H1 (cell line): ENCODE results near the gene LPCAT1. TPM values are rescaled to one million over a fixed set of nuclear protein-coding genes. Genes with fewer than 3 reads are reported as not detected.

Experiments
- CTCF ChIA-PET: fragments of 300-600 bp; sonication (Branson Sonifier 250); formaldehyde crosslinking; loops from one replicate; lab custom pipeline; 2021; ENCODE audit not compliant: partially characterized antibody; lab: Charles Lee
- POLR2A ChIA-PET: fragments of 300-600 bp; sonication (Branson Sonifier 250); formaldehyde crosslinking; loops from one replicate; lab custom pipeline; 2021; ENCODE audit warnings: inconsistent platforms; ENCODE audit not compliant: partially characterized antibody; lab: Charles Lee
- DNase-seq, 2 experiments: peaks; one replicate each; pipeline versions ENCODE4 v3.0.0 to v3.0.0-alpha.2; 2010 to 2022; ENCODE audit warnings: low spot score in 2 of 2, low read depth in 1 of 2, mixed read lengths in 1 of 2
- FAIRE-seq: peaks from 2 replicates; lab custom pipeline; 2011; peaks lifted over from hg19 to GRCh38; lab: Jason Lieb, UNC
- H2AFZ ChIP-seq: 2 replicates; pipeline ENCODE4 v1.8.1; 2012; ENCODE audit warnings: low read length, inconsistent platforms
- H2AK5ac ChIP-seq: 2 replicates; pipeline ENCODE4 v1.6.1; 2013; ENCODE audit warnings: low read depth, low read length
- H2BK120ac ChIP-seq: replicated peaks from 2 replicates; pipeline ENCODE3; 2013; ENCODE audit warnings: low read depth, low read length, inconsistent platforms
- H2BK12ac ChIP-seq: 2 replicates; pipeline ENCODE4 v1.6.1; 2013; ENCODE audit warnings: low read depth, low read length
- H2BK15ac ChIP-seq: 2 replicates; pipeline ENCODE4 v1.6.1; 2013; ENCODE audit warnings: low read length
- H2BK20ac ChIP-seq: 2 replicates; pipeline ENCODE4 v1.6.1; 2013; ENCODE audit warnings: low read length
- H2BK5ac ChIP-seq: 2 replicates; pipeline ENCODE4 v1.6.1; 2013; ENCODE audit warnings: low read depth, low read length
- H3K14ac ChIP-seq: 2 replicates; pipeline ENCODE4 v1.6.1; 2013; ENCODE audit warnings: inconsistent platforms; ENCODE audit not compliant: insufficient read length
- H3K18ac ChIP-seq: 2 replicates; pipeline ENCODE4 v1.6.1; 2013; ENCODE audit warnings: low read length; ENCODE audit errors: extremely low read depth
- H3K23ac ChIP-seq: 2 replicates; pipeline ENCODE4 v1.6.1; 2013; ENCODE audit warnings: inconsistent platforms; ENCODE audit not compliant: insufficient read length
- H3K23me2 ChIP-seq: 2 replicates; pipeline ENCODE4 v1.6.1; 2013; ENCODE audit warnings: low read depth, low read length
- H3K27ac ChIP-seq: 2 replicates; pipeline ENCODE4 v1.6.1; 2011; ENCODE audit warnings: low read depth, low read length, inconsistent platforms
- H3K27me3 ChIP-seq, 4 experiments: replicated peaks in 1 of 4; 1 replicate in 1 of 4; 2 replicates in 3 of 4; pipeline versions ENCODE4 v1.6.1 to v1.8.1; 2011 to 2013; ENCODE audit warnings: low read length in 3 of 4, mild to moderate bottlenecking in 3 of 4, inconsistent platforms in 2 of 4, mixed read lengths in 2 of 4, moderate library complexity in 1 of 4; ENCODE audit not compliant: control insufficient read depth in 3 of 4, insufficient read depth in 3 of 4; ENCODE audit errors: extremely low read depth in 1 of 4
- H3K36me3 ChIP-seq, 4 experiments: 2 replicates each; pipeline versions ENCODE4 v1.6.1 to v1.8.1; 2011 to 2013; ENCODE audit warnings: mild to moderate bottlenecking in 4 of 4, low read length in 3 of 4, moderate library complexity in 2 of 4, control low read depth in 1 of 4, inconsistent platforms in 1 of 4; ENCODE audit not compliant: insufficient read depth in 4 of 4, control insufficient read depth in 2 of 4
- H3K4ac ChIP-seq: replicated peaks from 2 replicates; pipeline ENCODE3; 2013; ENCODE audit warnings: low read length, low read depth, mixed read lengths, inconsistent platforms; ENCODE audit not compliant: insufficient read length
- H3K4me1 ChIP-seq, 4 experiments: replicated peaks in 1 of 4; 1 replicate in 1 of 4; 2 replicates in 3 of 4; pipeline versions ENCODE4 v1.6.1 to v1.8.1; 2011 to 2013; ENCODE audit warnings: low read length in 3 of 4, inconsistent platforms in 2 of 4, mixed read lengths in 1 of 4; ENCODE audit not compliant: insufficient read depth in 4 of 4, control insufficient read depth in 3 of 4
- H3K4me2 ChIP-seq, 2 experiments: 2 replicates each; pipeline versions ENCODE4 v1.6.1 to v1.8.1; 2011 to 2013; ENCODE audit warnings: low read depth in 2 of 2, low read length in 2 of 2, control low read depth in 1 of 2, inconsistent platforms in 1 of 2, mild to moderate bottlenecking in 1 of 2; ENCODE audit not compliant: insufficient read depth in 1 of 2
- H3K4me3 ChIP-seq, 4 experiments: fragments of 200-600, 300-600 bp in 1 of 4; sonication (generic), shearing (Covaris generic), sonication (Bioruptor Twin) in 1 of 4; 2 replicates each; pipeline versions ENCODE4 v1.5.1 to v1.8.1; 2011 to 2016; ENCODE audit warnings: low read length in 4 of 4, low read depth in 3 of 4, control low read depth in 2 of 4, inconsistent platforms in 2 of 4, mild to moderate bottlenecking in 2 of 4, mixed read lengths in 1 of 4, moderate library complexity in 1 of 4; ENCODE audit not compliant: insufficient read depth in 2 of 4; ENCODE audit errors: extremely low read depth in 1 of 4
- H3K56ac ChIP-seq: replicated peaks from 2 replicates; pipeline ENCODE3; 2013; ENCODE audit warnings: low read depth, mild to moderate bottlenecking, mixed read lengths, low read length, inconsistent platforms; ENCODE audit not compliant: insufficient read length
- H3K79me1 ChIP-seq: 2 replicates; pipeline ENCODE4 v1.6.1; 2013; ENCODE audit warnings: low read depth, low read length, control low read depth
- H3K79me2 ChIP-seq, 2 experiments: 2 replicates each; pipeline versions ENCODE4 v1.6.1 to v1.8.1; 2012 to 2013; ENCODE audit warnings: low read length in 2 of 2, mild to moderate bottlenecking in 2 of 2, inconsistent platforms in 1 of 2; ENCODE audit not compliant: insufficient read depth in 2 of 2, control insufficient read depth in 1 of 2
- H3K9ac ChIP-seq, 4 experiments: replicated peaks in 1 of 4; 1 replicate in 1 of 4; 2 replicates in 3 of 4; pipeline versions ENCODE4 v1.6.1 to v1.8.1; 2011 to 2013; ENCODE audit warnings: low read depth in 3 of 4, low read length in 3 of 4, control low read depth in 2 of 4, mild to moderate bottlenecking in 2 of 4, moderate library complexity in 2 of 4, inconsistent platforms in 1 of 4; ENCODE audit errors: extremely low read depth in 1 of 4
- H3K9me3 ChIP-seq, 2 experiments: 2 replicates each; pipeline versions ENCODE4 v1.6.1 to v1.8.1; 2012 to 2013; ENCODE audit warnings: mild to moderate bottlenecking in 2 of 2, moderate library complexity in 2 of 2, control low read depth in 1 of 2, inconsistent platforms in 1 of 2, low read depth in 1 of 2, low read length in 1 of 2, mixed read lengths in 1 of 2; ENCODE audit not compliant: insufficient read depth in 2 of 2
- H4K20me1 ChIP-seq, 2 experiments: replicated peaks in 1 of 2; 2 replicates each; pipeline versions ENCODE3 to v1.8.1; 2011 to 2013; ENCODE audit warnings: inconsistent platforms in 2 of 2, low read length in 2 of 2, mild to moderate bottlenecking in 1 of 2; ENCODE audit not compliant: insufficient read depth in 2 of 2, control insufficient read depth in 1 of 2
- H4K5ac ChIP-seq: 2 replicates; pipeline ENCODE4 v1.6.1; 2013; ENCODE audit warnings: low read length, low read depth, mixed read lengths, inconsistent platforms; ENCODE audit not compliant: insufficient read length
- H4K8ac ChIP-seq: 2 replicates; pipeline ENCODE4 v1.8.0; 2013; ENCODE audit warnings: mild to moderate bottlenecking, moderate library complexity, low read length, inconsistent platforms; ENCODE audit not compliant: insufficient read depth; ENCODE audit errors: extremely low read depth
- H4K91ac ChIP-seq: replicated peaks from 2 replicates; pipeline ENCODE3; 2013; ENCODE audit warnings: low read length, mixed read lengths, inconsistent platforms; ENCODE audit not compliant: insufficient read length
- ASH2L ChIP-seq: fragments of 200-600, 300-600 bp; sonication (generic); IDR thresholded peaks from one replicate; pipeline ENCODE4 v1.7.1; 2017; ENCODE audit warnings: low read length
- ATF2 ChIP-seq: IDR thresholded peaks from 2 replicates; pipeline ENCODE4 v1.6.1; 2012; ENCODE audit warnings: low read length, inconsistent platforms
- BACH1 ChIP-seq: IDR thresholded peaks from 2 replicates; pipeline ENCODE4 v1.6.1; 2012; ENCODE audit warnings: low read length, improper control_type of control experiment
- BRCA1 ChIP-seq: IDR thresholded peaks from 2 replicates; pipeline ENCODE4 v1.6.1; 2012; ENCODE audit warnings: low read depth, low read length, improper control_type of control experiment
- CBX8 ChIP-seq: fragments of 300-800, 300-1000 bp; sonication (generic); IDR thresholded peaks from 2 replicates; pipeline ENCODE4 v1.7.1; 2016; ENCODE audit warnings: low read depth, low read length, borderline replicate concordance
- CHD2 ChIP-seq: IDR thresholded peaks from 2 replicates; pipeline ENCODE4 v1.6.1; 2012; ENCODE audit warnings: low read length, improper control_type of control experiment
- EZH2 ChIP-seq: fragments of 200-600 bp; sonication (generic); IDR thresholded peaks from 2 replicates; pipeline ENCODE4 v1.7.1; 2012; ENCODE audit warnings: low read depth, mild to moderate bottlenecking, moderate library complexity, low read length, inconsistent platforms; ENCODE audit not compliant: severe bottlenecking
- MAX ChIP-seq: IDR thresholded peaks from 2 replicates; pipeline ENCODE4 v1.6.1; 2012; ENCODE audit warnings: inconsistent platforms
- POU5F1 ChIP-seq: IDR thresholded peaks from 2 replicates; pipeline ENCODE4 v1.6.1; 2011; ENCODE audit warnings: low read depth, mild to moderate bottlenecking, low read length, moderate library complexity
- SRF ChIP-seq: IDR thresholded peaks from 2 replicates; pipeline ENCODE4 v1.6.1; 2011; ENCODE audit warnings: mild to moderate bottlenecking, low read depth, low read length, moderate library complexity
- TAF1 ChIP-seq: IDR thresholded peaks from 2 replicates; pipeline ENCODE4 v1.6.1; 2011; ENCODE audit warnings: mild to moderate bottlenecking, low read depth, low read length
- WGBS, 2 experiments: shearing (Covaris generic) in 1 of 2; methylation state at CpG; one replicate each; pipeline versions ENCODE4 v1.1.6 to v1.1.7; 2013 to 2015; ENCODE audit warnings: low lambda C conversion rate in 2 of 2, mixed read lengths in 2 of 2, inconsistent platforms in 1 of 2, low coverage in 1 of 2, missing lambda C conversion rate in 1 of 2; ENCODE audit not compliant: insufficient replicate concordance in 2 of 2, insufficient coverage in 1 of 2, insufficient read length in 1 of 2; ENCODE audit errors: extremely low coverage in 1 of 2, missing lambda C conversion rate in 1 of 2; 5-methylcytosine and 5-hydroxymethylcytosine counted together
- polyA plus RNA-seq, 7 experiments: library from polyadenylated mRNA; depleted of rRNA in 3 of 7; stranded (reverse) in 5 of 7; unstranded in 2 of 7; fragments of >200 nt in 5 of 7; fragments of 200-250 nt in 2 of 7; gene quantifications; 1 replicate in 5 of 7; 2 replicates in 1 of 7; 4 replicates in 1 of 7; pipeline versions ENCODE4 v1.2.1 to v1.2.3, GENCODE V29; 2011 to 2013; ENCODE audit warnings: missing spikeins in 2 of 7, mixed read lengths in 2 of 7
- total RNA-seq: library from RNA; stranded (reverse); fragmentation: NEBNext Ultra II Directional; extraction: Animal tissue kit (Norgen Biotek cat#: 25700); gene quantifications from 2 replicates; pipeline ENCODE4 v1.2.1, GENCODE V29; 2021

Gene LPCAT1
- total and polyA plus RNA-seq, 2 of the 8 experiments (the other 6 are each of a cell fraction or from before 2014, with no cell fraction given), result 107 to 260 TPM

- Histone ChIP-seq H3K79me1 (no peaks in the 10 kb centered on the region), H3K4me2 (no peak overlapping the region), H3K18ac (peak overlapping the region; percentile 19; the same call in 1 of the 2 replicates), H4K20me1 (peaks cover 0 to 13% of the 10 kb centered on the region in 2 experiments), H2BK15ac (0 out of 2 replicates have a peak overlapping the region, but pooled peaks have one; percentile 7), H3K4me1 (peaks cover 0 to 14% (median 8%) of the 10 kb centered on the region in 4 experiments; a peak in 5 of 7 replicates), H3K79me2 (no peaks in the 10 kb centered on the region), H3K23me2 (peaks cover 12% of the 10 kb centered on the region; the same call in 1 of the 2 replicates), H4K5ac (no peak overlapping the region), H2BK5ac (no peak overlapping the region), H2BK20ac (no peak overlapping the region), H3K9ac (no peak overlapping the region), H3K27me3 (no peaks in the 10 kb centered on the region), H2AFZ (no peak overlapping the region), H3K14ac (no peak overlapping the region), H2BK120ac (no peak overlapping the region), H3K56ac (no peak overlapping the region), H3K4me3 (no peak overlapping the region), H3K9me3 (peaks cover 0 to 3% of the 10 kb centered on the region in 2 experiments; a peak in 2 of 4 replicates), H4K8ac (no peak overlapping the region), H2BK12ac (no peak overlapping the region), H2AK5ac (no peak overlapping the region), H3K36me3 (no peaks in the 10 kb centered on the region), H3K4ac (no peak overlapping the region), H4K91ac (no peak overlapping the region), H3K23ac (no peak overlapping the region), H3K27ac (no peak overlapping the region)
- no peak for DNase-seq
- ChIA-PET CTCF (interaction anchor here (0.7 to 1.5 kb wide), 8 partner anchors 9 to 207 kb away, joined by 3 to 6 read pairs (median 3); no protein-coding TSS in a partner anchor), POLR2A (interaction anchor here (1.3 kb wide), 1 partner anchor 12 kb away, joined by 4 read pairs; no protein-coding TSS in a partner anchor)
- FAIRE-seq, result no peak
- WGBS, 2 experiments, result 91% methylated on average over 16 of the region's 27 CpGs; no CpG with 5 or more reads in 1 of the 2 experiments
- no peak for TF ChIP-seq ATF2
- no peak for TF ChIP-seq SRF
- no peak for TF ChIP-seq CHD2
- no peak for TF ChIP-seq TAF1
- TF ChIP-seq BACH1, result no peak
- no peak for TF ChIP-seq POU5F1
- no peak for TF ChIP-seq MAX
- TF ChIP-seq BRCA1, result no peak
- TF ChIP-seq ASH2L, result no peak
- TF ChIP-seq EZH2, result no peak
- TF ChIP-seq CBX8, result no peak
These were observed 109.3 kb downstream of the LPCAT1 start for GRCh38 chr5:1414311-1415058.
